ENCODE results near the gene CSH1.

The CSH1 gene

GRCh38 chr17:63855185-63855584 is 41.2 kb downstream of the CSH1 start:
- no peak for DNase-seq

- DNase-seq, result no peak
Observed at GRCh38 chr17:63854709-63855108, 41.7 kb downstream of the CSH1 start.

GRCh38 chr17:63853260-63853659 is 43.1 kb downstream of the CSH1 start:
- no peak for DNase-seq

- DNase-seq, result no peak
Observed at GRCh38 chr17:63850401-63850800, 46.0 kb downstream of the CSH1 start.

GRCh38 chr17:63848834-63849689 is 47.3 kb downstream of the CSH1 start:
- DNase-seq, result peak; percentile 97

GRCh38 chr17:63847525-63848249 is 48.7 kb downstream of the CSH1 start:
- no peak for DNase-seq

- DNase-seq, result no peak
Observed at GRCh38 chr17:63845509-63845908, 50.9 kb downstream of the CSH1 start.

Data from activated naive CD4-positive, alpha-beta T cell treated with Interleukin-2 at 50 U/mL for 16 hours (primary cell).